ENCODE data around the gene BRINP3.

The BRINP3 gene

GRCh38 chr1:190138702-190139101 lies 339.0 kb downstream of the BRINP3 start:
- Histone ChIP-seq H3K36me3 (ENCODE audit: control insufficient read depth in 2 of 2, insufficient read depth in 1 of 2, low read length in 2 of 2) (no peaks in the 10 kb centered on the region), H3K9me3 (ENCODE audit: control insufficient read depth, insufficient read depth, low read depth, low read length) (no peaks in the 10 kb centered on the region), H3K27ac (ENCODE audit: extremely low read depth, low read depth, low read length) (no peak overlapping the region), H3K4me1 (ENCODE audit: control insufficient read depth, insufficient read depth, low read length) (no peaks in the 10 kb centered on the region), H3K4me3 (ENCODE audit: low read depth, low read length) (no peak overlapping the region)
- POLR2A ChIA-PET = no interaction called here
- CTCF ChIA-PET = no interaction called here
- TF ChIP-seq ZNF157 (tag by site-specific recombination; IDR thresholded peaks at IDR 0.05) (no peak), PBX3 (CRISPR knock-in tag; IDR thresholded peaks at IDR 0.05) (no peak), INSM2 (tag by site-specific recombination; IDR thresholded peaks at IDR 0.05) (no peak), ZNF138 (tag by site-specific recombination; IDR thresholded peaks at IDR 0.05; ENCODE audit: borderline replicate concordance) (no peak), ZSCAN30 (tag by site-specific recombination; IDR thresholded peaks at IDR 0.05) (no peak), ZNF514 (tag by site-specific recombination; IDR thresholded peaks at IDR 0.05) (no peak), TRIM28 (IDR thresholded peaks at IDR 0.05; ENCODE audit: borderline replicate concordance, low read length) (no peak)

- CTCF ChIA-PET = no interaction called here
- TF ChIP-seq ZNF610 (tag by site-specific recombination; IDR thresholded peaks at IDR 0.05; ENCODE audit: borderline replicate concordance) (no peak), ZBTB17 (tag by site-specific recombination; IDR thresholded peaks at IDR 0.05) (no peak), ZNF747 (tag by site-specific recombination; IDR thresholded peaks at IDR 0.05) (no peak), MZF1 (tag by site-specific recombination; IDR thresholded peaks at IDR 0.05; ENCODE audit: borderline replicate concordance) (no peak), SP3 (tag by site-specific recombination; IDR thresholded peaks at IDR 0.05) (no peak), ZNF571 (tag by site-specific recombination; IDR thresholded peaks at IDR 0.05) (no peak), ZNF266 (tag by site-specific recombination; IDR thresholded peaks at IDR 0.05; ENCODE audit: low read depth) (no peak), ATF2 (tag by site-specific recombination; IDR thresholded peaks at IDR 0.05; ENCODE audit: low read depth) (no peak)
Measured at GRCh38 chr1:190138266-190138665, 339.4 kb downstream of the BRINP3 start.

GRCh38 chr1:190129366-190129765 lies 348.3 kb downstream of the BRINP3 start:
- Histone ChIP-seq H3K36me3 (ENCODE audit: control insufficient read depth in 2 of 2, insufficient read depth in 1 of 2, low read length in 2 of 2) (no peaks in the 10 kb centered on the region), H3K9me3 (ENCODE audit: control insufficient read depth, insufficient read depth, low read depth, low read length) (no peaks in the 10 kb centered on the region), H3K27ac (ENCODE audit: extremely low read depth, low read depth, low read length) (no peak overlapping the region), H3K4me1 (ENCODE audit: control insufficient read depth, insufficient read depth, low read length) (no peaks in the 10 kb centered on the region), H3K4me3 (ENCODE audit: low read depth, low read length) (no peak overlapping the region)
- ChIA-PET POLR2A (no interaction called here), CTCF (no interaction called here)
- TF ChIP-seq ZBTB21 (tag by site-specific recombination; IDR thresholded peaks at IDR 0.05) (no peak), ZNF639 (tag by site-specific recombination; IDR thresholded peaks at IDR 0.05) (no peak), ZNF112 (tag by site-specific recombination; IDR thresholded peaks at IDR 0.05) (no peak), SCRT2 (tag by site-specific recombination; IDR thresholded peaks at IDR 0.05) (no peak), HOXA7 (CRISPR knock-in tag; IDR thresholded peaks at IDR 0.05; ENCODE audit: borderline replicate concordance) (no peak), ZNF544 (tag by site-specific recombination; IDR thresholded peaks at IDR 0.05) (no peak), ZNF23 (tag by site-specific recombination; IDR thresholded peaks at IDR 0.05; ENCODE audit: borderline replicate concordance) (no peak), ZNF660 (tag by site-specific recombination; IDR thresholded peaks at IDR 0.05) (no peak), FEZF1 (tag by site-specific recombination; IDR thresholded peaks at IDR 0.05) (no peak), ZBTB44 (tag by site-specific recombination; IDR thresholded peaks at IDR 0.05) (no peak), ZNF239 (tag by site-specific recombination; IDR thresholded peaks at IDR 0.05) (no peak)

More at GRCh38 chr1:190138266-190138665, 339.4 kb downstream of the BRINP3 start:
- H3K4me1 ChIP-seq (ENCODE audit: control insufficient read depth, insufficient read depth, low read length) = no peaks in the 10 kb centered on the region
- POLR2A ChIA-PET = no interaction called here
- H3K36me3 ChIP-seq (ENCODE audit: control insufficient read depth in 2 of 2, insufficient read depth in 1 of 2, low read length in 2 of 2) = no peaks in the 10 kb centered on the region
- no peak overlapping the region for H3K27ac ChIP-seq (ENCODE audit: extremely low read depth, low read depth, low read length)
- no peak overlapping the region for H3K4me3 ChIP-seq (ENCODE audit: low read depth, low read length)
- no peaks in the 10 kb centered on the region for H3K9me3 ChIP-seq (ENCODE audit: control insufficient read depth, insufficient read depth, low read depth, low read length)

All from HEK293 (cell line).